Measurements from ENCODE around the gene NDUFV2. TPM values are rescaled to one million over a fixed set of nuclear protein-coding genes. Genes with fewer than 3 reads are reported as not detected.
A peak's percentile ranks its signal among the peaks of the same experiment; 100 is the strongest.

Gene NDUFV2
- total and polyA plus RNA-seq, 8 donors: 69.4 to 283 (median 218) TPM

DNA sequence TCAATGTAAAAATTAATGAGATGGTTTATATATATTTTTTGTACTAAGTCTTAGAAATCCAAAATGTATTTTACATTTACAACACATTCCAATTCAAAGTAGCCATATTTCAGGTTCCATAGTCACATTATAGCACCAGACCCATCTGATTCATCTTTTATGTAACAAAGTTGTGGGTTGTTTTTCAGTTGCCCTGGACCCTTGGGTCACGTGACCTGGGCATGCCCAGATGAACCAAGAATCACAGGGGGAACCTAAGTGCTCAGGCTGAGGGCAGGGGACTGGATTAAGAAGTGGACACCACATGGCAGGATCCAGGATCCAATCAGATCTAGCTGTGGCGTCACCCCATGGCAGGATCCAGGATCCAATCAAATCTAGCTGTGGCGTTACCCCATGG is 44.9 kb upstream of the NDUFV2 start:
- intact Hi-C loops (cut with DNase I; ENCODE audit: low total_unique reads): no loop called here
- Histone ChIP-seq H3K4me3 (no peak overlapping the region), H3K27me3 (no peaks in the 10 kb centered on the region), H3K36me3 (no peaks in the 10 kb centered on the region), H3K4me1 (peaks cover 0 to 14% (median 9%) of the 10 kb centered on the region in 4 donors), H3K9me3 (peaks cover 0 to 7% (median 1%) of the 10 kb centered on the region in 4 donors), H3K27ac (no peak overlapping the region)
- WGBS, 5 donors: 91 to 96% (median 92%) methylated on average over 3 of the region's 3 CpGs
- DNase-seq: no peak
- TF ChIP-seq POLR2AphosphoS5 (IDR thresholded peaks at IDR 0.05) (no peak), POLR2A (IDR thresholded peaks at IDR 0.05) (no peak), EP300 (IDR thresholded peaks at IDR 0.05) (no peak), CTCF (IDR thresholded peaks at IDR 0.05) (no peak)

DNA sequence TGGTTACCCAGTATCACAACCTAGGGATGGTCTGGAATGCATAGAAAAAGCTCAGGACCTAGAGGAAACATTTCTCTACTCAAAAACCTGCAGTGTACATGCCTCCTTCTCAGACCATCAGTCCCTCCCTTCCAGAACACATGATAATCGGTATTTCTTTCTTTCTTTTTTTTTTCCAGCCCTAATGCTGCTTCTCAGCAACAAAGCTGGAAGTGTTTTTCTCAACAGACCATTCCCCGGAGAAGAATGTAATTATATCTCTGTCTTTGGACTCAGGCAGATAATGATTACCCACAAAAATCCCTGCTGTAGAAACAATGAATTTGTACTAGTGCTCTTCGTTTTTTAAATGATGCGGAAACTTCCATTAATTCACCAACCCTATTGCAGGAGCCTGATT is 44.1 kb upstream of the NDUFV2 start:
- DNase-seq: peak in 1 of 2 donors; percentile 32
- intact Hi-C loops (cut with DNase I; ENCODE audit: low total_unique reads): no loop called here
- H3K27ac ChIP-seq: no peak overlapping the region
- peaks cover 0 to 14% (median 9%) of the 10 kb centered on the region in 4 donors for H3K4me1 ChIP-seq
- TF ChIP-seq CTCF (IDR thresholded peaks at IDR 0.05) (no peak), POLR2AphosphoS5 (IDR thresholded peaks at IDR 0.05) (no peak), POLR2A (IDR thresholded peaks at IDR 0.05) (no peak), EP300 (IDR thresholded peaks at IDR 0.05) (no peak)
- H3K27me3 ChIP-seq: no peaks in the 10 kb centered on the region
- 57 to 72% (median 66%) methylated on average over 4 of the region's 4 CpGs for WGBS, 5 donors
- no peak overlapping the region for H3K4me3 ChIP-seq
- no peaks in the 10 kb centered on the region for H3K36me3 ChIP-seq
- no peaks in the 10 kb centered on the region for H3K9me3 ChIP-seq

- no peak for DNase-seq
- intact Hi-C loops (cut with DNase I; ENCODE audit: low total_unique reads): no loop called here
- Histone ChIP-seq H3K36me3 (no peaks in the 10 kb centered on the region), H3K4me1 (no peaks in the 10 kb centered on the region), H3K27me3 (no peaks in the 10 kb centered on the region), H3K4me3 (no peak overlapping the region), H3K27ac (no peak overlapping the region), H3K9me3 (no peaks in the 10 kb centered on the region)
- 89 to 98% (median 95%) methylated on average over 2 of the region's 2 CpGs for WGBS, 5 donors
- TF ChIP-seq EP300 (IDR thresholded peaks at IDR 0.05) (no peak), CTCF (IDR thresholded peaks at IDR 0.05) (no peak), POLR2AphosphoS5 (IDR thresholded peaks at IDR 0.05) (no peak), POLR2A (IDR thresholded peaks at IDR 0.05) (no peak)
These were observed 40.1 kb upstream of the NDUFV2 start for GRCh38 chr18:9062418-9062751.

DNA sequence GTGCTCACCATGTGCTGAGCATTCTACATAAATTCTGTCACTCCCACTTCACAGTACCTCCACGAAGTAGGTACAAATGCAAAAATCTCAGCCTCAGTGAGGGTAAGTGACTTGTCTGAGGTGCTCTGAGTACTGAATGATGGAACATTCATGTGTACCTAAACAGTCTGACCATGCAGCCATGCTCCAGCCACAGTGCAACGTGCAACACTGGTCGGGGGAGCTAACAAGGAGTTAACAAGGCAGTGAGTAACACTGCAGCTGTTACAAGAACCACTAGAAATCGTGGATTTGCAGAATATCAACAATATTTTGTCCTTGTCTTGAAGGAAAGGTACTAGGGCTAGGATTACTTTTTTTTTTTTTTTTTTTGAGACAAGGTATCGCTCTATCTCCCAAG is 36.6 kb upstream of the NDUFV2 start:
- intact Hi-C loops (cut with DNase I; ENCODE audit: low total_unique reads): no loop called here
- H3K27ac ChIP-seq: no peak overlapping the region
- TF ChIP-seq POLR2A (IDR thresholded peaks at IDR 0.05) (no peak), CTCF (IDR thresholded peaks at IDR 0.05) (no peak), POLR2AphosphoS5 (IDR thresholded peaks at IDR 0.05) (no peak), EP300 (IDR thresholded peaks at IDR 0.05) (no peak)

More for the DNA sequence above, 36.6 kb upstream of the NDUFV2 start:
- no peak for DNase-seq
- Histone ChIP-seq H3K36me3 (no peaks in the 10 kb centered on the region), H3K4me1 (no peaks in the 10 kb centered on the region), H3K9me3 (no peaks in the 10 kb centered on the region), H3K4me3 (no peak overlapping the region), H3K27me3 (no peaks in the 10 kb centered on the region)
- 71 to 82% (median 73%) methylated on average over 5 of the region's 5 CpGs for WGBS, 5 donors

All from stomach (tissue), 9 donors.